ENCODE measurements around the gene COPE. TPM values are rescaled to one million over a fixed set of nuclear protein-coding genes. Genes with fewer than 3 reads are reported as not detected.
A peak's percentile ranks its signal among the peaks of the same experiment; 100 is the strongest.

The COPE gene
- total RNA-seq, 1 experiment from 2014 or later = 353 TPM

- H3K36me3 ChIP-seq = peaks cover 27% of the 10 kb centered on the region
- peak in 1 of 2 experiments; percentile 36 for DNase-seq (ENCODE audit: low read depth in 1 of 2, low spot score in 2 of 2)
- peaks cover 16% of the 10 kb centered on the region for H3K27me3 ChIP-seq (replicated peaks)
- no peak overlapping the region for H3K27ac ChIP-seq
- H3K9me3 ChIP-seq (replicated peaks) = no peaks in the 10 kb centered on the region
- peaks cover 9% of the 10 kb centered on the region for H3K4me1 ChIP-seq (replicated peaks)
- H3K4me3 ChIP-seq = no peak overlapping the region
Measured at GRCh38 chr19:18898607-18899408, 20.4 kb downstream of the COPE start.

- Histone ChIP-seq H3K4me3 (no peak overlapping the region), H3K36me3 (peaks cover 24% of the 10 kb centered on the region), H3K9me3 (replicated peaks) (no peaks in the 10 kb centered on the region), H3K27ac (no peak overlapping the region), H3K27me3 (replicated peaks) (peaks cover 19% of the 10 kb centered on the region), H3K4me1 (replicated peaks) (peaks cover 9% of the 10 kb centered on the region)
- peak in 1 of 2 experiments; percentile 46 for DNase-seq (ENCODE audit: low read depth in 1 of 2, low spot score in 2 of 2)
Measured at GRCh38 chr19:18898081-18898606, 21.0 kb downstream of the COPE start.

GRCh38 chr19:18897094-18898029 lies 21.8 kb downstream of the COPE start:
- H3K27me3 ChIP-seq (replicated peaks) = peaks cover 19% of the 10 kb centered on the region
- H3K4me3 ChIP-seq = no peak overlapping the region
- peaks cover 9% of the 10 kb centered on the region for H3K4me1 ChIP-seq (replicated peaks)
- H3K9me3 ChIP-seq (replicated peaks) = no peaks in the 10 kb centered on the region
- H3K27ac ChIP-seq = no peak overlapping the region
- peaks cover 24% of the 10 kb centered on the region for H3K36me3 ChIP-seq
- DNase-seq (ENCODE audit: low read depth in 1 of 2, low spot score in 2 of 2) = no peak

GRCh38 chr19:18896421-18896841 lies 22.8 kb downstream of the COPE start:
- no peaks in the 10 kb centered on the region for H3K9me3 ChIP-seq (replicated peaks)
- DNase-seq (ENCODE audit: low read depth in 1 of 2, low spot score in 2 of 2) = no peak

GRCh38 chr19:18895824-18896341 lies 23.3 kb downstream of the COPE start, which contains the start of gene CERS1:
TSS of gene CERS1 (minus strand) at chr19:18896158. CDS start at chr19:18896072, 86 bp downstream.
- peak within 1 kb of the TSS; percentile 19 for H3K4me3 ChIP-seq
- H3K4me1 ChIP-seq (replicated peaks) = peaks cover 9% of the 10 kb centered on the region
- peaks cover 22% of the 10 kb centered on the region for H3K27me3 ChIP-seq (replicated peaks)
- no peaks in the 10 kb centered on the region for H3K9me3 ChIP-seq (replicated peaks)
- H3K36me3 ChIP-seq = peaks cover 16% of the 10 kb centered on the region
- no peak within 1 kb of the TSS for H3K27ac ChIP-seq
- no peak for DNase-seq (ENCODE audit: low read depth in 1 of 2, low spot score in 2 of 2)

More at GRCh38 chr19:18896421-18896841, 22.8 kb downstream of the COPE start:
- H3K27me3 ChIP-seq (replicated peaks) = peaks cover 20% of the 10 kb centered on the region
- no peak overlapping the region for H3K4me3 ChIP-seq
- H3K36me3 ChIP-seq = peaks cover 20% of the 10 kb centered on the region
- H3K4me1 ChIP-seq (replicated peaks) = peaks cover 9% of the 10 kb centered on the region
- H3K27ac ChIP-seq = no peak overlapping the region

GRCh38 chr19:18895038-18895823 lies 24.0 kb downstream of the COPE start:
- Histone ChIP-seq H3K27ac (no peak overlapping the region), H3K9me3 (replicated peaks) (no peaks in the 10 kb centered on the region), H3K36me3 (peaks cover 14% of the 10 kb centered on the region), H3K27me3 (replicated peaks) (peaks cover 22% of the 10 kb centered on the region), H3K4me1 (replicated peaks) (peaks cover 9% of the 10 kb centered on the region), H3K4me3 (peak overlapping the region; percentile 19)
- DNase-seq (ENCODE audit: low read depth in 1 of 2, low spot score in 2 of 2) = peak in 1 of 2 experiments; percentile 46

- no peak overlapping the region for H3K27ac ChIP-seq
- peaks cover 22% of the 10 kb centered on the region for H3K27me3 ChIP-seq (replicated peaks)
- H3K4me3 ChIP-seq = no peak overlapping the region
- no peaks in the 10 kb centered on the region for H3K9me3 ChIP-seq (replicated peaks)
- peaks cover 9% of the 10 kb centered on the region for H3K4me1 ChIP-seq (replicated peaks)
- DNase-seq (ENCODE audit: low read depth in 1 of 2, low spot score in 2 of 2) = no peak
- peaks cover 6% of the 10 kb centered on the region; the same call in 1 of the 2 replicates for H3K36me3 ChIP-seq
Measured at GRCh38 chr19:18894254-18895037, 24.7 kb downstream of the COPE start.

GRCh38 chr19:18893587-18894253 lies 25.5 kb downstream of the COPE start:
- Histone ChIP-seq H3K36me3 (no peaks in the 10 kb centered on the region; the same call in 1 of the 2 replicates), H3K27ac (no peak overlapping the region)
- no peak for DNase-seq (ENCODE audit: low read depth in 1 of 2, low spot score in 2 of 2)

GRCh38 chr19:18889949-18890745 lies 29.0 kb downstream of the COPE start:
- Histone ChIP-seq H3K27ac (no peak overlapping the region), H3K4me1 (replicated peaks) (peaks cover 3% of the 10 kb centered on the region), H3K27me3 (replicated peaks) (peaks cover 16% of the 10 kb centered on the region), H3K4me3 (no peak overlapping the region), H3K9me3 (replicated peaks) (peaks cover 4% of the 10 kb centered on the region; the same call in 1 of the 2 replicates), H3K36me3 (no peaks in the 10 kb centered on the region)
- DNase-seq (ENCODE audit: low read depth in 1 of 2, low spot score in 2 of 2) = peak in 1 of 2 experiments; percentile 43

More at GRCh38 chr19:18893587-18894253, 25.5 kb downstream of the COPE start:
- H3K9me3 ChIP-seq (replicated peaks) = no peaks in the 10 kb centered on the region
- H3K27me3 ChIP-seq (replicated peaks) = peaks cover 22% of the 10 kb centered on the region
- H3K4me1 ChIP-seq (replicated peaks) = peaks cover 9% of the 10 kb centered on the region
- H3K4me3 ChIP-seq = no peak overlapping the region

- H3K27ac ChIP-seq = no peak overlapping the region
- H3K4me3 ChIP-seq = no peak overlapping the region
- no peaks in the 10 kb centered on the region for H3K36me3 ChIP-seq
- peaks cover 4% of the 10 kb centered on the region; the same call in 1 of the 2 replicates for H3K9me3 ChIP-seq (replicated peaks)
- H3K27me3 ChIP-seq (replicated peaks) = 0 out of 2 replicates have a peak, but pooled peaks cover 3% of the 10 kb centered on the region
- H3K4me1 ChIP-seq (replicated peaks) = no peaks in the 10 kb centered on the region
- no peak for DNase-seq (ENCODE audit: low read depth in 1 of 2, low spot score in 2 of 2)
Measured at GRCh38 chr19:18886972-18887371, 32.2 kb downstream of the COPE start.

All from SJSA1 (cell line).